ENCODE measurements around the gene DNAH9. TPM values are rescaled to one million over a fixed set of nuclear protein-coding genes. Genes with fewer than 3 reads are reported as not detected.

DNAH9 gene
- total RNA-seq, 4 donors from 2014 or later, result 0.98 to 1.9 (median 1.5) TPM

GRCh38 chr17:11707586-11707985 lies 109.3 kb downstream of the DNAH9 start:
- DNase-seq (ENCODE audit: low spot score in 2 of 2), result no peak
- 81 to 87% methylated on average over 4 of the region's 4 CpGs for WGBS, 2 donors
- no peaks in the 10 kb centered on the region for H3K27me3 ChIP-seq

GRCh38 chr17:11712456-11712855 lies 114.2 kb downstream of the DNAH9 start:
- Histone ChIP-seq H3K4me1 (no peaks in the 10 kb centered on the region), H3K4me3 (no peak overlapping the region), H3K27ac (no peak overlapping the region), H3K9me3 (no peaks in the 10 kb centered on the region), H3K27me3 (no peaks in the 10 kb centered on the region), H3K36me3 (no peaks in the 10 kb centered on the region)
- no peak for TF ChIP-seq POLR2A (IDR thresholded peaks at IDR 0.05)
- no peak for TF ChIP-seq CTCF (IDR thresholded peaks at IDR 0.05)
- no peak for TF ChIP-seq EP300 (IDR thresholded peaks at IDR 0.05)
- WGBS, 2 donors, result 88% methylated on average over 3 of the region's 3 CpGs
- no peak for DNase-seq (ENCODE audit: low spot score in 2 of 2)

More at GRCh38 chr17:11707586-11707985, 109.3 kb downstream of the DNAH9 start:
- Histone ChIP-seq H3K27ac (no peak overlapping the region), H3K4me1 (peaks cover 0 to 7% (median 0%) of the 10 kb centered on the region in 4 donors), H3K9me3 (no peaks in the 10 kb centered on the region), H3K36me3 (no peaks in the 10 kb centered on the region), H3K4me3 (no peak overlapping the region)
- no peak for TF ChIP-seq CTCF (IDR thresholded peaks at IDR 0.05)

GRCh38 chr17:11719203-11719602 lies 120.9 kb downstream of the DNAH9 start:
- H3K27ac ChIP-seq, result no peak overlapping the region
- WGBS, 2 donors, result 87 to 97% methylated on average over 11 of the region's 11 CpGs
- no peak for DNase-seq (ENCODE audit: low spot score in 2 of 2)

GRCh38 chr17:11719856-11720255 lies 121.6 kb downstream of the DNAH9 start:
- Histone ChIP-seq H3K36me3 (no peaks in the 10 kb centered on the region), H3K9me3 (no peaks in the 10 kb centered on the region), H3K4me1 (no peaks in the 10 kb centered on the region), H3K27me3 (no peaks in the 10 kb centered on the region), H3K27ac (no peak overlapping the region), H3K4me3 (no peak overlapping the region)
- no peak for DNase-seq (ENCODE audit: low spot score in 2 of 2)
- 35 to 48% methylated on average over 6 of the region's 6 CpGs for WGBS, 2 donors
- TF ChIP-seq EP300 (IDR thresholded peaks at IDR 0.05) (no peak), POLR2A (IDR thresholded peaks at IDR 0.05) (no peak), CTCF (IDR thresholded peaks at IDR 0.05) (no peak)

More at GRCh38 chr17:11719203-11719602, 120.9 kb downstream of the DNAH9 start:
- H3K27me3 ChIP-seq, result no peaks in the 10 kb centered on the region
- H3K36me3 ChIP-seq, result no peaks in the 10 kb centered on the region
- TF ChIP-seq EP300 (IDR thresholded peaks at IDR 0.05) (no peak), CTCF (IDR thresholded peaks at IDR 0.05) (no peak), POLR2A (IDR thresholded peaks at IDR 0.05) (no peak)
- no peaks in the 10 kb centered on the region for H3K9me3 ChIP-seq
- H3K4me1 ChIP-seq, result no peaks in the 10 kb centered on the region
- H3K4me3 ChIP-seq, result no peak overlapping the region

- Histone ChIP-seq H3K4me3 (no peak overlapping the region), H3K27me3 (no peaks in the 10 kb centered on the region), H3K27ac (no peak overlapping the region), H3K4me1 (no peaks in the 10 kb centered on the region), H3K36me3 (no peaks in the 10 kb centered on the region), H3K9me3 (no peaks in the 10 kb centered on the region)
- DNase-seq (ENCODE audit: low spot score in 2 of 2), result no peak
- TF ChIP-seq CTCF (IDR thresholded peaks at IDR 0.05), result no peak
- peak in 1 of 2 donors; percentile 50 for TF ChIP-seq EP300 (IDR thresholded peaks at IDR 0.05)
- TF ChIP-seq POLR2A (IDR thresholded peaks at IDR 0.05), result no peak
- 45 to 49% methylated on average over 2 of the region's 2 CpGs for WGBS, 2 donors
Measured at GRCh38 chr17:11720816-11721215, 122.5 kb downstream of the DNAH9 start.
